Choroid plexus epithelial cell (primary cell): ENCODE measurements around the gene TEX261.

Experiments used
- DNase-seq: peaks from one replicate; pipeline ENCODE4 v3.0.0-alpha.2; 2010; ENCODE audit warnings: low read depth
- H3K4me3 ChIP-seq: 2 replicates; pipeline ENCODE4 v1.5.1; 2011; ENCODE audit warnings: low read depth, mild to moderate bottlenecking, control low read depth, low read length, moderate library complexity
- CTCF ChIP-seq: conservative IDR thresholded peaks from 2 replicates; pipeline ENCODE4 v1.5.1; 2011; ENCODE audit warnings: low read depth, mild to moderate bottlenecking, control low read depth, inconsistent platforms, low read length, moderate library complexity

Gene TEX261

GRCh38 chr2:70964596-70965386 lies 29.9 kb downstream of the TEX261 start:
- peak; percentile 70 for DNase-seq
- TF ChIP-seq CTCF, result peak; percentile 76
- H3K4me3 ChIP-seq, result peak overlapping the region; percentile 54

GRCh38 chr2:70964133-70964532 lies 30.5 kb downstream of the TEX261 start:
- no peak overlapping the region for H3K4me3 ChIP-seq
- no peak for DNase-seq
- TF ChIP-seq CTCF, result no peak

GRCh38 chr2:70962885-70963878 lies 31.5 kb downstream of the TEX261 start:
- TF ChIP-seq CTCF, result no peak
- no peak for DNase-seq
- no peak overlapping the region for H3K4me3 ChIP-seq

GRCh38 chr2:70962211-70962884 lies 32.3 kb downstream of the TEX261 start:
- no peak for DNase-seq
- H3K4me3 ChIP-seq, result no peak overlapping the region
- TF ChIP-seq CTCF, result no peak

GRCh38 chr2:70961648-70961994 lies 33.1 kb downstream of the TEX261 start:
- TF ChIP-seq CTCF, result no peak
- H3K4me3 ChIP-seq, result no peak overlapping the region
- DNase-seq, result no peak

GRCh38 chr2:70960833-70961647 lies 33.6 kb downstream of the TEX261 start:
- no peak overlapping the region for H3K4me3 ChIP-seq
- no peak for DNase-seq
- TF ChIP-seq CTCF, result peak; percentile 12
